SK-N-DZ (cell line): ENCODE results near the gene AATF.
A peak's percentile ranks its signal among the peaks of the same experiment; 100 is the strongest.

ENCODE experiments used
- DNase-seq: peaks from one replicate; pipeline ENCODE4 v3.0.0-alpha.2; 2015; ENCODE audit warnings: low spot score

Gene AATF

DNA sequence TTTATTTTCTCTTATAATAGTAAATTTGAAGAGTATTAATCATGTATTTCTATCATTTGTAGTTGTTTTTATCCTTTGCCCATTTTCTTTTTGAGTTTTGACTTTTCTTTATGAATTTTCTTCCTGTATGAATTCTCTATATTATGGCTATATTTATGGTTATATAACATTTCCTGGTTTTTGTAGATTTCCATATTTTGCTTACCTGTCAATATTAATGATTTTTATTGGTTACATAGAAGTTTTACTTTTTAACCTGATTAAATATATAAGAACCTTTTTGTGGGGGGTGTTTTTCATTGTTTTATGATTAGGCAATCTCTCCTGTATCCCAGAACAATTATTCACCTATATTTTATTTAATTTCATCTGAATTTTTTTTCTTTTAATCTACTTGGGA lies 93.2 kb downstream of the AATF start:
- DNase-seq: no peak

DNA sequence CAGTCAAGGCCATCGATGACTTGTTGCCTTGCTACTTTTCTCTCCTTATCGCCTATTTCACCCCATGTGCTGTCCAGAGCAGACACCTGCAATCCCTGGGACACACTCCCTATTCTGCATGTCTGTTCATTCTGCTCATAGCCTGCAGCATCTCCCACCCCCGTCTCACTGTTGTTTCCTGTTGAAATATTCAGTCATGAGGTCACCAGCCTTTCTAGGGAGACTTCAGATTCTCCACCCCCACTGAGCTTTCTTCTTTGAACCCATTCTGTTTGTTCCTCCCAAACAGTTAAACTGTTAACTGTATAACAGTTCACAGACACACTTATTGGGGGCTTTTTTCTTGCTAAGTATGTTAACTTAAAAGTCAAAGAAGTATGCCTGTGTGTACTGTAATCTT lies 94.4 kb downstream of the AATF start:
- no peak for DNase-seq

DNA sequence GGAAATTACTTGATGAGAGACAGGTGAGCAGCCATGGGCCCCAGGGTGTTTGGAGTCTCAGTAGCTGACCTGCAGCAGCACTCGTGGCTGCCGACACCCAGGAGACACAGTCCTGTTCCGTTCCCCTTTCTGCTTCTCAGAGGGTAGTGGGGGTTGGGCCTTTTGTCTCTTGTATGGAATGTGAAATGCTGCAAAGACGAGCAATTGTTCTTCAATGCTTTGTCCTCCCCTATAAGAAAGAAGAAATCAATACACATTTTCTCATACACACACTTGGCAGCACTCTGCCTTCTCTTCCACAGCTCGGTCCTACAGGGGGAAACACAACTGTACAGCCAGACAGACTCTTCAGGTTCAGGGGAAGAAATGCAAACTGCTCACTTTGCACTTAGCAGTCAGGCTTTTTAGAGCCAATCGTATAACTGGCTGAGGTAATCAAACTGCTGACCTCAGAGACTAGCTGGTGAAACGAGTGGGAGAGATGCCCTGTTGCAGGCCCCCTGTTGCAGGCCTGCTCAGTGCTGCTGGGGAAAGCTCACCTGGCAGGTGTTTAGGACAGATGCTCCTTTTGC lies 96.7 kb downstream of the AATF start:
- no peak for DNase-seq

DNA sequence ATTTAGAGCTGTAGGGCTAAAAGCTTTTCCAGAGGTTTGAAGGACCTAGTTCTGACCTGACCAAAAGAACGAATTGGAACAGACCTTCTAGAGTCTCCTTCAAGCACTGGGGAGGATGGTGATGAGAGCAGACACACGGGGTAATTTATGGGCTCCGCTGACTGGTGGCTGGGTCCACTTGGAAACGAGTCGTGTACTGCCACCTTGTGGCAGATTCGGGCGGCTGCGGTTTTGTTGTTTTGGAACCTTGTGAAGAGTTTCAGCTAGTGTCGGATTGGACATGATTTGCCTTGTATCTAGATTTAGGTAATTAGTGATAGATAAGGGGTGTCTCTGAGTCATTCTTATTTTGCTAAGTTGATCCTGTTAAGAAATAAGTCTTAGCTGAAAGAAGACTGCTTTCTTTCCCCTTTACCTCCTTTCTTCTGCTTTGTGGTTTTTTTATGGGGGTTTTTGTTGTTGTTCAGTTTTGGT lies 98.9 kb downstream of the AATF start:
- peak; percentile 86 for DNase-seq

DNA sequence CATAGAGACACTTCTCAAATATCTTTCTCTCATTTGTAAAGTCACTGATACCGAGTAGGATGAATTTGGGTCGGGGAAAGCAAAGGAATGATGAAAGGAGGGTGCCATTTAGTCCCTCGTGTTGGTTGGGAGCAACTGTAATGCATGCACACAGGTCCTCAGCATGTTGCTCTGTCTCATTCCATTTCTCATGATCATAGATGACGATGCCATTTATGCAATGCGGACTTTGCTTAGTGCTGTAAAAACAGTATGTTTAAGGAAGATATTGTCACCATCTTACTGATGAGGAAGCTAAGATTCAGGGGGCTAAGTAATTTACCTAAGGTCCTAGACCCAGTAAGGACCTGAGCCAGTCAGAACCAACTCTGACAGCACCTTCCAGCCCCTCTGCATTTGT lies 100.1 kb downstream of the AATF start:
- no peak for DNase-seq

DNA sequence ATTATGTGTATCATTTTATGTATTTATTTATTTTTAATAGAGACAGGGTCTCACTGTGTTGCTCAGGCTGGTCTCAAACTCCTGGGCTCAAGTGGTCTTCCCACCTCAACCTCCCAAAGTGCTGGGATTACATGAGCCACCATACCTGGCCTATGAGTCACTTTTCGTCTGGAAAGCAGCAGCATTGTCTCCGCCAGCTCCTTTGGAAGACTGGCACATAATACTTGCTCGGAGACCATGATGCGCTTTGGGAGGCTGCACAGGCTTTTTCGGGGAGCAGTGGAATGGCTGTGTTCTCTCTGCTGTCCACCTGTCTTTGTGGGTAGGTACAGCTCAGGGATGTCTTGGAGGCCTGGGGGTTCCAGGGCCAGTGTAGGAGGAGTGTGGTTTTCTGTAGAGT lies 102.2 kb downstream of the AATF start:
- no peak for DNase-seq

DNA sequence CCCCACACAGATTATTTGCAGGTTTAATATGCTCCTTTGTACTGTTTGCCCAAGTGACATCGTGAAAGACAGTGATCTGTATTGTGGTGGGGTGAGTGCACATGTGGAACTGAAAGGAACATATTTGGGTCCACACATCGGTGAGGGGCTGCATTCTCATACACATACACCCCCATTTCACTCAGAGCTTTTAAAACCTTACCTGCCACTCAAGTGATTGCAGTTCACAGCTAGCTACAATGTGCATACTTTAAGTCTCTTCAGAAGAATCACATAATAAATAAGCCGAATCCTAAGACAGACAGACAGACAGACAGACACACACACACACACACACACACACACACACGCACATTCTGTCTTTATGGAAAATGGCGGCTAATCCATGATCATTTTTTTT lies 102.6 kb downstream of the AATF start:
- DNase-seq: no peak

DNA sequence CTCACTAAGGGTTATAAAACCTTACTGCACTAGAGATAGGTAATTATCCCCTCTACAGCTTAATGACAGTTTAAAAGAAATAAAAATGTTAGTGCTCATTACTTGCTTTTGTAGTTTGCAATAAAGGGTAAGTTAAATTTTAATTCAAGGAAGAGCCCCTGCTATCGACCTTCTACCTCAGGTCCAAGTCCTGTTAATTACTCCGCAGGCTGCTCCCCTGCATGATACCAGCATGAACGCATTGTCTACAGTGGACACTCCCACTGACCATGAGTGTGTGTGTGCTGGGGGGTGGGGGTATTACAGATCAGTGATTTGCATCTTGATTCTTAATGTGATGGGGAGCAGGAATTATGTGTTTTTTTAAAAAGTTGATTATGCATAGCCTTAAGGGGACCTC lies 103.1 kb downstream of the AATF start:
- DNase-seq: no peak

DNA sequence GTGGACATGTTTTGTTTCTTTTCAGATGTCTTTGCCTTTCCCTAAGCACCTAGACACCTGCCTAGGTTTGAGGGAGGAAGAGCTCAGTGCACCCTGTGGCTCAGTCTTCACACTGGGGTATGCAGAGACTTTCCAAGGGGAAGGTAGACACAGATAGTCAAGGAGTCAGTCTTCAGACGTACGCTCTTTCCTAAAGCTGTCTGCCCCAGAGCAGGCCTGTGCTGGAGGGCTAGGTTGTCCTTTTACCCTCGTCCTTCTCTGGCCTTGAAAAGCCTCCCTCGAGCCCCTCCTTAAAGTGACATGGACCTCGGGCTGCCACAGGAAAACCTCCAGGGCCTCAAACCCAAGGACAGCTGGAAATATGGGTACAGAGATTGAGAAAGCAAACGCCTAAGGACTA lies 103.7 kb downstream of the AATF start:
- no peak for DNase-seq

GRCh38 chr17:37054894-37055293 lies 106.1 kb downstream of the AATF start:
- no peak for DNase-seq

GRCh38 chr17:37056622-37057021 lies 107.9 kb downstream of the AATF start:
- DNase-seq: no peak

DNA sequence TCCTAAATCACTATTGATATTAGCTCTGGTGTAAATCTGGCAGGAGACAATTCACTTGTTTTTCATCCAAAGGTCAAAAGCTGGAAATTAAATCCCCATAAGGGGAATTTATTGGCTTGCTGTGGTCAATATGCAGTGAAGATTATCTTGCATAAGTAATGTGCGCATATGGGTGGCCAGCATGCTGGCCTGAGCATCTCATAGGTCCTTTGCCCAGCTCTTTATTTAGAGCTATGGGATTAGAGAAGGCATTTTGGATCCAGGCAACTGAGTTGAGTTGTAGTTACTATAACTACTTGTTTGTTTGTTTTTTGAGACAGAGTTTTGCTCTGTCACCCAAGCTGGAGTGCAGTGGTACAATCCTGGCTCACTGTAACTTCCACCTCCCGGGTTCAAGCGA lies 110.7 kb downstream of the AATF start:
- no peak for DNase-seq

- DNase-seq: no peak
Measured at GRCh38 chr17:37060094-37060493, 111.3 kb downstream of the AATF start.

DNA sequence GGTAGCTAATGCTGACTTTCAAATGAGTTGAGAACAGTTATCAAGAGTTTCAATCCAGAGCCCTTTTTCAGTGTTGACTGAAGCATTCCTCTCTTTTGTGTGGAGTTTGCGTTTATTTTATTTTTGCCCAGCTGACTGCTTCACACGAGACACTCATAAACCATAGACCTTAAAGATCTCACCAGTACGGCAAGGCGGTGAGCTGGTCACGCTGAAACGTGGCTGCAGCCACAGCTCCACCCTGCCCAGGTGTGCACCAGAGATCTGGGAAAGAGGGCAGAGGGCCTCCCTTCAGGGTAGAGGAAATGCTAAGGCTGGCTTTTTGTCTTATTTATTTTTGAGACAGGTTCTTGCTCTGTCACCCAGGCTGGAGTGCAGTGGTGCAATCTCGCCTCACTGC lies 112.2 kb downstream of the AATF start:
- DNase-seq: no peak

GRCh38 chr17:37062021-37062420 lies 113.3 kb downstream of the AATF start:
- no peak for DNase-seq

DNA sequence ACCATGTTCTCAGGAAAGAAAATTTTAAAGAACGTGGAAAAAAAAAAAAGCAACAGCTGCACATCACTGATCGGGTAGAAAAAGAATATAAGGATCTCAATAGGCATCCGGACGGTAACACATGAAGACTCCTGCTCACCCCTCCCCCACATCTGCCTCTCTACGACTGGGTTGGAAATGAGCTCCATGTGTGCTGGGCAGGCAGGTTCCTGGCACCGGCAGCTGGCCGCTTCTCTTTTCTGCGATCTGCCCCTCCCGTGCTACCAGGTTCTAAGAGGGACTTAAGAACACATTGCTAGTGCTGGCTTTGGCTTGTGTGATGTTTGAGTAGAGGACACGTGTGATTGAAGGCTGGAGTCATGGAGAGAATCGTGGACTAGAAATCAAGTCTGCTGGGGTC lies 115.5 kb downstream of the AATF start:
- DNase-seq: no peak

DNA sequence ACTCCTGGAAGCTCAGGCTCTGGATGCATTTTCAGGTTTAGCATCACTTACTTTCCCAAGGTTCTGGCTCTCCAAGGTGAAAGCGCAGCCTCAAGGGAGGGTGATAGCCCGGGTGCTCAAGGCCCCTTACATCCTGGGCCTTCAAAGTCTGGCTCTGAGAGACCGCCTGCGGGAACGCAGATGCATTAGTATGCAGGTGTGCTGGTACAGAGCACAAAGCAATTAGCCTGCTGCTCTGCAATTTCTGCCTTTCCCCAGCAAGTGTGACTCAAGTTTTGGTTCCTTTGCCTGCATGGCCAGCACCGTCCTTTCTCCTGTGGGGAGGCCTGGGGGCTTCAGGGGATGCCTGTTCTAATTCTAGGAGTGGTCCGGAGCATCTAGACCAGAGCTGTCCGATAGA lies 116.2 kb downstream of the AATF start:
- no peak for DNase-seq

DNA sequence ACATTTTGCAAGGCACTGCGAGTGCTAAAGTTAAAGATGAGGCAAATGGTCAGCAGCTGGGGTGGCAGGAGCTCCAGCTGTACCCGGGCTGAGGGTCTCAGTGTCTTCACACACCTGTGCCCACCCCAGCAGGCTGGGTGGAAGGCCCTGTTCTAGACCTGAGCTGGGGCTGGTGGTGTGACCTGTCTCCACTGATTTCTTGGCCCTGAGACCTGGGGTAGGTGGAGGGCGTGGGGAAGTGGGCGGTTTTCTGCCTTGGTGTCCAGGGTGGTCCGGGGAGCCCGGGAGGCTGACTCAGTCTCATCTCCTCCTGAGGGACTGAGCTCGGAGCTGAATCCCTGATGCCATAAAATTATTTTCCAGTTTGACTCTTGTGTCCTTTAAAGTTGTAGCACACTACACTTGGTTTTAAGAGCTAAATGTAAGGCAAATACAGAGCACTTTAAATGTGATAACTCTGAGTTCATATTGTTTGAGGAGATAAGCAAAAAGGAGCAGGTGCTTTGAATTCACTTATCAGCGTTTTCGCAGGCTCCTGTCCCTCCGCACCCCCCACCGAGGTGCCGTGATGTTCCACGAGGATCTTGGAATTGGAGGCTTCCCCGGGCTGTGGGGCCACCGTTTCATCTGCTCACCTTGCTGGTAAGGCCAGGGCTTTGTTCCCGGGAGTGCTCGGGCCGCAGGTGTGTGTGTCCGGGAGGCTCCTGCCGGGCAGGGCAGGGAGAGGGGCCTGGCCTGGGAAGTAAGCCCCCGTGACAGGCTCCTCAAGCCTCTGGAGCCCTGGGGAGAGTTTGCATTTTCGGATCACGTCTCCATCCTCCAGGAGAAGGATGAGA lies 117.0 kb downstream of the AATF start:
- no peak for DNase-seq

GRCh38 chr17:37066322-37067255 lies 117.8 kb downstream of the AATF start:
- DNase-seq: no peak

DNA sequence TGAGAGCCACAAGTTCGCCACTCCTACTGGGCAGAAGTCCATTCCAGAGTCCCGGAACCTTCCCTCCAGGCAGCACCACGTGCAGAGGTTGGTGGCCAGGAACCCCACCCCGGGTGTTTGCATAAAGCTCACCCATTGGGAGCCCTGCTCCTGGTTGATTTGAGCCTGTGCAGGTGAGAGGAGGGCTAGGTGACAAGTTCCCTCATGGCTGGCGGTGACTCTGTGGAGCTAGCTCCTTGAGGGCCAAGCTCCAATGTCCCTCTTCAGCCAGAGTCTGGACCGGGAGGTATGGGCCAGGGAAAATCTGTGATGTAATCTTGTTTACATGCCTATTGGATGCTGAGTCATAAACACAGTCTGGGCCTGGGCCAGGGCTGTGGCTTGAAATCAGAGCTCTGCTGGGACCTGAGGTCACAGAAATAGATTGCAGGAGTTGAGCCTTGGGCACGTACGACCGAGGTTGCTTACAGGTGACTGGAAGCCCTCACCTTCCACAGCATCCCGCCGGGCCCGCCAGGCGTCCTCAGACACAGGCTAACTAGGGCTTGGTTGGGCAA lies 118.9 kb downstream of the AATF start:
- DNase-seq: no peak

- no peak for DNase-seq
Measured at GRCh38 chr17:37068266-37068665, 119.5 kb downstream of the AATF start.

- no peak for DNase-seq
Measured at GRCh38 chr17:37069087-37069486, 120.3 kb downstream of the AATF start.
